ENCODE results near the gene ZNF462. TPM values are rescaled to one million over a fixed set of nuclear protein-coding genes. Genes with fewer than 3 reads are reported as not detected.

The ZNF462 gene
- total RNA-seq, 1 donor from 2014 or later, result 98.3 TPM

DNA sequence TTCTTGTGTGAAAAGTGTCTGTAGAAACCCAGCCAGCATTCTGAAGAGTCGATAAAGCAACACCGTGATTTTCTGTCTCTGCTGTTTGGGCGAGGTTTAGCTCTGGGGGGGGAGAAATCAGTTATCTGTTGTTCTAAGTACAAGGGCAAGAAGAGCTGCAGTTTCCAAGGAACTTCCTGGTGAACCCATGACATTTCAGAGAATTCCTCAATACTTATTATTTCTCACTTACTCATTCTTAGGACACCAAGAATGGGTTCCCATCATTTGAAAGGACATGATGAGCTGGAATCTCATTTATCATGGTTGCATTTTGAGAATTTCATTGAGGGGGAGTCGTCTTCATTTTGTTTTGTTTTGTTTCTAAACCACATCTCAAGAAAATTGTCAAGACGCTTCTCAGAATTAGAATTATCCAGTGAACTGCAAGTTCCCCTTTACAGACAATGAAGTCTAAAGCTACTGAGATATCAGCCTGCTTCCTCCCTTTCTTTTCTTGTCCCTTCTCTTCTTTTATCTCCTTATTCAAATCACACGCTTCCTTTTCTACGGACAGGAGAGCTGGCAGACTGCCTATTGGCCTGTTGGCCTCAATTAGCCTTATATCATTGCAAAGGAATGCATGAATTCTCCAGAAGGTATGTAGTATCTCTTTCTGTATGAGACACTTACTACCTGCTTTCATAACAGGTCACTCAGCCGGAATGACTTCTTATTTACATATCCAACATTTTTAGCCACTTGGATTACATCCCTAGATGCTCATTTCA lies 53.7 kb downstream of the ZNF462 start:
- DNase-seq (ENCODE audit: low spot score), result no peak
- Mint-ChIP-seq H3K9me3 (ENCODE audit: unreplicated experiment) (no peaks in the 10 kb centered on the region), H3K4me1 (ENCODE audit: unreplicated experiment) (peaks cover 47% of the 10 kb centered on the region), H3K27me3 (ENCODE audit: unreplicated experiment) (peaks cover 2% of the 10 kb centered on the region), H3K4me3 (ENCODE audit: unreplicated experiment) (peak overlapping the region; percentile 50), H3K36me3 (ENCODE audit: low read depth, unreplicated experiment) (peaks cover 14% of the 10 kb centered on the region), H3K27ac (ENCODE audit: unreplicated experiment) (peak overlapping the region; percentile 92)
- TF ChIP-seq, protein P1, sequence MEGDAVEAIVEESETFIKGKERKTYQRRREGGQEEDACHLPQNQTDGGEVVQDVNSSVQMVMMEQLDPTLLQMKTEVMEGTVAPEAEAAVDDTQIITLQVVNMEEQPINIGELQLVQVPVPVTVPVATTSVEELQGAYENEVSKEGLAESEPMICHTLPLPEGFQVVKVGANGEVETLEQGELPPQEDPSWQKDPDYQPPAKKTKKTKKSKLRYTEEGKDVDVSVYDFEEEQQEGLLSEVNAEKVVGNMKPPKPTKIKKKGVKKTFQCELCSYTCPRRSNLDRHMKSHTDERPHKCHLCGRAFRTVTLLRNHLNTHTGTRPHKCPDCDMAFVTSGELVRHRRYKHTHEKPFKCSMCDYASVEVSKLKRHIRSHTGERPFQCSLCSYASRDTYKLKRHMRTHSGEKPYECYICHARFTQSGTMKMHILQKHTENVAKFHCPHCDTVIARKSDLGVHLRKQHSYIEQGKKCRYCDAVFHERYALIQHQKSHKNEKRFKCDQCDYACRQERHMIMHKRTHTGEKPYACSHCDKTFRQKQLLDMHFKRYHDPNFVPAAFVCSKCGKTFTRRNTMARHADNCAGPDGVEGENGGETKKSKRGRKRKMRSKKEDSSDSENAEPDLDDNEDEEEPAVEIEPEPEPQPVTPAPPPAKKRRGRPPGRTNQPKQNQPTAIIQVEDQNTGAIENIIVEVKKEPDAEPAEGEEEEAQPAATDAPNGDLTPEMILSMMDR (IDR thresholded peaks at IDR 0.05; ENCODE audit: unreplicated experiment), result no peak

DNA sequence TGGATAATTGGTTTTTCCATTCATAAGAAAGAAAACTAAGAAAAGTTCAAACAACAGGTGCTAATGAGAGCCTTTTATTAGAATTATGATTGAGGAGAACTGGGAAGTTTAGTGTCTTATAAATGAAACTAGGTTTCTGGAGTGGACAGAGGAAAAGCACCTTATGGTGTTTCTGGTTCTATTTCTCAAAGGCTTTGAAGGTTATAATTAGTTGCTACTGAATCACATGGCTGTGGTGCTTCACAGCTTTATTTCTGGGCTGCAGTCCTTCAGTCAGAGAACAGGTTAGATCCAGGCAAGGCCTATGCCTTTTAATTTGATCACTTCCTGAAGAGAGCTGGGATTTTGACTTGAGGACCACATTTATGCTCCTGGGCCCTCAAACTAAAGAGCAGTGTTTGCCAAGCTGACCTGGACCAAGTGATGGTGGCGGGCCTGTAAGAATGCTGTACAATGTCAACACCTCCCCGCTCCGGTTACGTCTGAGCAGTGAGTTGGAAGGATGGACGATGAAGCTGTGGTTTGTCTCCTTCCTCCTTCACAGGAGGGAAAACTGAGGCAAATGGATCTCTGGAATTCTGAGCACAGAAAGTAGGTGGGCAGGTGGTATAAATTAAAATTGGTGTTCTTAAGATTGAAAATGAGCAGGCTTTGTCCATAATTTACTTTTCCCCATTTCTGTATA lies 56.0 kb downstream of the ZNF462 start:
- Mint-ChIP-seq H3K4me1 (ENCODE audit: unreplicated experiment) (peaks cover 50% of the 10 kb centered on the region), H3K27ac (ENCODE audit: unreplicated experiment) (no peak overlapping the region), H3K27me3 (ENCODE audit: unreplicated experiment) (peaks cover 2% of the 10 kb centered on the region), H3K4me3 (ENCODE audit: unreplicated experiment) (no peak overlapping the region), H3K9me3 (ENCODE audit: unreplicated experiment) (no peaks in the 10 kb centered on the region), H3K36me3 (ENCODE audit: low read depth, unreplicated experiment) (peaks cover 22% of the 10 kb centered on the region)
- no peak for DNase-seq (ENCODE audit: low spot score)
- TF ChIP-seq, protein P1 (IDR thresholded peaks at IDR 0.05; ENCODE audit: unreplicated experiment), result no peak

DNA sequence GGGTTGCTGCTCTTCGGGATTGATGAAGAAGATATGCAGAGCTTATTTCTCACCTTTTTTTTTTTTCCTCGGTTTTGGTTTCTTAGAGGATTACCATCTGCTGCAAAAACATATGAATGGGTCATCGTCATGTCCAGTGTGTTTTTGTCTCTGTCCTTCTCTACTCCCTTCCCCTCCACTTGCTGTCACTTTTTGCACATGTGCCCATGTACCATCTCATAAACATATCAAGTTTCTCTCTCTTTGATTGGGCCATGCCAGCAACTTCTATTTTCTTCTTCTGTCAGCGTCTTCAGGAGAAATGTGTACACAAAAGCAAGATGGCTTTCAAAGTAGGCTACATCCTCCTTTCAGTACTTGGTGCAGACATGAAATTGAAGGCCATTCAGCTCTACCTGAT lies 57.1 kb downstream of the ZNF462 start:
- TF ChIP-seq, protein P1 (IDR thresholded peaks at IDR 0.05; ENCODE audit: unreplicated experiment), result no peak
- Mint-ChIP-seq H3K4me1 (ENCODE audit: unreplicated experiment) (peaks cover 43% of the 10 kb centered on the region), H3K27ac (ENCODE audit: unreplicated experiment) (no peak overlapping the region), H3K36me3 (ENCODE audit: low read depth, unreplicated experiment) (peaks cover 31% of the 10 kb centered on the region), H3K9me3 (ENCODE audit: unreplicated experiment) (no peaks in the 10 kb centered on the region), H3K4me3 (ENCODE audit: unreplicated experiment) (no peak overlapping the region), H3K27me3 (ENCODE audit: unreplicated experiment) (no peaks in the 10 kb centered on the region)
- DNase-seq (ENCODE audit: low spot score), result no peak

DNA sequence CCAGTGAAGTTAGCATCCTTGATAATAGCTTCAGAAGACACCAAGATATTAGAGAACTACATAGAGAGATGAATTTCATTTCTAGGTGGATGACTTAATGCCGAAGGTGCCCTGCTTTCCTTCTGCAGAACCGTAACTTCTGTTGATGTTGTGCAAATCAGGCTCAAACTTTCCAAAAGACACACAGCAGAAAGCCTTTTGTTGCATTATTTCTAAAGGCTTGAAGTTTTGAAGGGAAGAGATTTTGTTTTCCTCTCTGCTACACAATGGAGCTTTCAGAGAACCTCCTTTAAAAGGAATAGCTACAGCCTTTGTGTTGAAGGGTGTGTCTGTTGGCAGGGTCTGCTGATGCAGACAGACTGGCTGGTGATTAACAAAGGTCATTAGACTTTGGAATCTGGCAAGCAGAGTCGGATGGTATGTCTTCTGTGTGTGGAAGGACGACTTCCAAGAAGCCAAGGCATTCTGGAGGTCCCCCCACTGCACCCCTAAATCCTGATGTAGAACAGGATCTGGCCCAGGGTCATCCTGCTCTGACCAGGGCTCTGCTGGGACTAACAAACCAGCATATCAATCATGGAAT lies 57.8 kb downstream of the ZNF462 start:
- Mint-ChIP-seq H3K4me1 (ENCODE audit: unreplicated experiment) (peaks cover 36% of the 10 kb centered on the region), H3K27me3 (ENCODE audit: unreplicated experiment) (peaks cover 2% of the 10 kb centered on the region), H3K36me3 (ENCODE audit: low read depth, unreplicated experiment) (peaks cover 38% of the 10 kb centered on the region), H3K4me3 (ENCODE audit: unreplicated experiment) (no peak overlapping the region), H3K9me3 (ENCODE audit: unreplicated experiment) (no peaks in the 10 kb centered on the region), H3K27ac (ENCODE audit: unreplicated experiment) (peak overlapping the region; percentile 81)
- DNase-seq (ENCODE audit: low spot score), result no peak
- TF ChIP-seq, protein P1 (IDR thresholded peaks at IDR 0.05; ENCODE audit: unreplicated experiment), result no peak

Measured in endothelial cell (in vitro differentiated cells).